ENCODE data around the gene DMBT1.

- TF ChIP-seq POLR2A (IDR thresholded peaks at IDR 0.05; ENCODE audit: low read depth, low read length) (no peak), POLR2AphosphoS5 (IDR thresholded peaks at IDR 0.05; ENCODE audit: low read depth, low read length) (no peak), TAF1 (IDR thresholded peaks at IDR 0.05; ENCODE audit: low read depth, low read length) (no peak), SPI1 (IDR thresholded peaks at IDR 0.05; ENCODE audit: low read depth, low read length) (no peak)
Measured at GRCh38 chr10:122571892-122572291, 11.3 kb downstream of the DMBT1 start.
